HL-60 (cell line): ENCODE data around the gene SNX2.

Experiments used
- CTCF ChIP-seq: IDR thresholded peaks from one replicate; pipeline ENCODE4 v1.5.1; 2011; ENCODE audit warnings: low read length, control low read depth, inconsistent platforms; ENCODE audit not compliant: insufficient read depth
- GABPA ChIP-seq: IDR thresholded peaks from 2 replicates; pipeline ENCODE4 v1.6.1; 2012; ENCODE audit warnings: low read depth
- POLR2AphosphoS5 ChIP-seq: IDR thresholded peaks from 2 replicates; pipeline ENCODE4 v1.6.1; 2012; ENCODE audit warnings: low read depth

- TF ChIP-seq CTCF (no peak), POLR2AphosphoS5 (no peak), GABPA (no peak)
Observed at GRCh38 chr5:122788371-122788770, 13.5 kb downstream of the SNX2 start.
